Stimulated activated CD4-positive, alpha-beta T cell treated with anti-CD3 and anti-CD28 coated beads, Interleukin-2, amount 100 ng/mL, for 48 hours (primary cell): Measurements from ENCODE around the gene GPC6.
A peak's percentile ranks its signal among the peaks of the same experiment; 100 is the strongest.

Experiments
- DNase-seq, 2 donors: peaks; one replicate each; pipeline ENCODE4 v3.0.0-alpha.2; 2020

Gene GPC6

DNA sequence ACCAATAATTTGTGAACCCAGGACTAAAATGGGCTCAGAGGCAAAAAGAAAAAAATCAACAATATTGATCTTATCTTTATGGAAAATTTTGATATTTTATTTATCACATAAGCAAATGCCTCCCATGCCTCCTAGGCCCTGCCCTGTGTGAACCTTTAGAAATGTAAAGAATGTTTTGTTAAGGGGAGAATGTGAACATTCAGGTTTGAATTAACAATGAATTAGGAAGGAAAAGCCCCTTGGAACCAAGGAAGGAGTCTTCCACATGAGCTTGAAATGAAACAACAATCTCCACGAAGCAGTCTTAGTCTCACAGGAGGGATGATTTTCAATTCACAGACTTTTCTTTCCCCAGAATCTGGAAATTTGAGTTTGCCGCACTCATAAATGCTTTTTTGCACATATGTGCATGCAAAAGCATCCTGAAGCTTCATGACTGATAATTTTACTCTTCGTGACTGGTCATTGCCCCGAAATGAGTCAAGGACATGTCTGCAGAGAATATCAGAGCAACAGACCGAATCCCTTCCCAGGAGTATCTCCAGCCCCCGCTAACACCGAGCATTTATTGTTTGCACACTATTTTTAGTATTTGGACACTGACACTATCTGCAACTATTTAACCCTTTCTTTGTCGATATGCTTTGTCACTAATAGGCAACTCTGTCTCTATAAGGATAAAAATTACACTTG is 1117.7 kb downstream of the GPC6 start:
- no peak for DNase-seq

- DNase-seq, result no peak
These were observed 1119.0 kb downstream of the GPC6 start for GRCh38 chr13:94345374-94346195.

GRCh38 chr13:94346261-94347019 is 1119.8 kb downstream of the GPC6 start:
- DNase-seq, result no peak

DNA sequence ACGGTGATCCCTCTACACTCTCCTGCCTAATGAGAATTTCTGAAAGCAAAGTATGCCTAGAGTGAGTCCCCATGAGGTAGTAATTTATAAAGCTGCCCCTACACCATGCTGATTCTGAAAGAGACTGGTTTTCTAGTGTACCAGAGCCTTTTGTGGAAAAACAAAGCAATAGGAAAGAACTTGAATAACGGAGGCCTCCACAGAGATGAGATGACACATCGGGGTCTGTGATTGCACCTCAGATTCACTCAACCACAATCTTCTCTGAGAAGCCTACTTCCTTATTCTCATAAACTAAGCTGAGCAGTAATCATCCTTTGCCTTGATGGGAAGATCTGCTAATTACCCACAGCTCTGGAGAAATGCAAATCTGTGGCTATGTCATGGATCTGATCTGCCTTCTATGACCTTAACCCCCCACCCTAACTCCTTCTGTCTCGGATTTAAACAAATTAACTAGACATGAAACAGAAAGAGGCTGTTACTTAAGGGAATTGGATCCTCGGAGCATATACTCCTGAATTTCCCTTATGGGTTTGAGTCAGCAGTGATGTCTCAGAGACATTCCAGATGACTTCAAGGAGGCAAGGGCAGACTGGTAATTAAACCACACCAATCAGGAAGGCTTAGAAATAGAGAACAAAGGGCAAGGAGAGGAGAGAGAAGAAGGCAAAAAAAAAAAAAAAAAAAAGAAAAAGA is 1124.8 kb downstream of the GPC6 start:
- DNase-seq, result no peak

- no peak for DNase-seq
These were observed 1125.5 kb downstream of the GPC6 start for GRCh38 chr13:94352057-94352456.

DNA sequence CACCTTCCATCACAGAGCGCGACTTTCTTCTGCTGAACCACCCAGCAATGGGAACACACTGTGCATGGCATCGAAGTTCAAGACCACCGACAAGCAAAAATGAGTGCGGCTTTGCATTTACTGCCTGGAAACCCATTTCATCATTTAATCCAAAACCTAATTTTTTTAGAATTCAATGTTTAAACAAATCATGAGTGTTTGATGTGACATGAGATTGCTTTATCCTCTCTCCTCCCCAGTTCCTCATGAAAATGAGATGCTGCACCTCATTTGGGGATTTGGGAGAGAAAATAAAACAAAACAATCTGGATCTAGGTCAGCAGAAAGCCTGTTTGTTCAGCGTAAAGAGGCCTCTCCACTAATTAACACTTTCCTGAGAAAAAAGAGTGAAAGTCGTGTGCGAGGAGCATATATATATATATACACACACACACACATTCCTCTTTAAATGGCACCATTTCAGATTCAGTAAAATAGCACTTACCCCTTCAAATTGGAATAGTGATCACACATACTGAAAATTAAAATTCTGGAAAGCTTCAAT is 1126.6 kb downstream of the GPC6 start:
- no peak for DNase-seq

GRCh38 chr13:94359875-94360274 is 1133.3 kb downstream of the GPC6 start:
- no peak for DNase-seq

DNA sequence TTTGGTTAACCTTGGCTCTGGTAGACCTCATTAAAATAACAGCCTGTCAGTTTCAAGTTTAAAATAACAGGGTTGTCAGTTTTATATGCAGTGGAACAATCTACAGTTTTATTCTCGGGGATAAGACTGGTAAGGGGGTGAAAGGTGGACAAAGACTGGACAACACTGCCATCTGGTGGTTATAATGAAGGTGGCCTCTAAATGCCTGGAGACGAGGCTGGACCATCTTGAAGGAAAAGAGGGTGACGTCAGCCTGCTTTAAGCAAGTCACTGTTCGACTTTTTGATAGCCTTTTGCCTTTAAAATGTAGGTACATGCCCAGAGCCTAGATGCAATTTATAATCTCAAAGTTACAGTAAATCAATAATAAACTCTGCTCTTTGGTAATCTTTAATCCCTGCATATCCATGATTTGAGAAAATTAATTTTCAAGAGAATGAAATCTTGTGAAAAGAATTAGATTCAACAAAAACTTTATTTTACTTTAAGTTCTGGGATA is 1135.9 kb downstream of the GPC6 start:
- peak; percentile 50 to 56 for DNase-seq

- DNase-seq, result no peak
These were observed 1140.1 kb downstream of the GPC6 start for GRCh38 chr13:94366677-94367076.

- no peak for DNase-seq
These were observed 1143.4 kb downstream of the GPC6 start for GRCh38 chr13:94369972-94370436.

DNA sequence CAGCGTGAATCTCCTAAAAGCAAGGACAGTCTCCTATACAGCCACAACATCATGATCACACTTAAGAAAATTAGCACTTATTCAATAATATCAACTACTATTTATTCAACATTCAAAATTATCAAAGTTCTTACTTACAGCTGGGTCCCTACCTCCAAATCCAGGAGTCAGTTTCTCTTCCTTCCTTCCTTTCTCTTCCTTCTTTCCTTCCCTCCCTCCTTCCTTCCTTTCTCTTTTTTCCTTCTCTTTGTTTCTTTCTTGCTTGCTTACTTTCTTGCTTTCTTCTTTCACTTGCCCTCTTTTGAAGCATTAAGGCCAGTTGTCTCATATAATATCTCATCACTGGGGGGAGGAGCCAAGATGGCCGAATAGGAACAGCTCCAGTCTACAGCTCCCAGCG is 1145.2 kb downstream of the GPC6 start:
- no peak for DNase-seq

DNA sequence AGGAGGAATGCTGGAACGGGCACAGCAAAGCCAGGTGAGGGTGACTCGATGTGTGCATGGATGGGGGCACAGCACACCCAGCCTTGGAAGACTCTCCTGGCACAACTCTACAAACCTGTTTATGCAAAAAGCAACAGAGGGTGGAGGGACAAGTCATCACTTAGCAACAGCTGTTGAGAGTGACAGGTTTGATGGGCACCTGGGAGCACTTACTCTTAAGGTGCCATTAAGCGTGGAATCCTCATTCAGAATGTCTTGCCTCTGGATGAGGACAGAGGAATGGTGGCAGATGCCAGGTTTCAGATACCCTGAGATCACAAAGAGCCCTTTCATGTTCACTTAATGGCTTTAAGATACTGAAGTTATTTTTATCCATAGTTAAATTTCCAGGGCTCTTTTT is 1155.9 kb downstream of the GPC6 start:
- no peak for DNase-seq

DNA sequence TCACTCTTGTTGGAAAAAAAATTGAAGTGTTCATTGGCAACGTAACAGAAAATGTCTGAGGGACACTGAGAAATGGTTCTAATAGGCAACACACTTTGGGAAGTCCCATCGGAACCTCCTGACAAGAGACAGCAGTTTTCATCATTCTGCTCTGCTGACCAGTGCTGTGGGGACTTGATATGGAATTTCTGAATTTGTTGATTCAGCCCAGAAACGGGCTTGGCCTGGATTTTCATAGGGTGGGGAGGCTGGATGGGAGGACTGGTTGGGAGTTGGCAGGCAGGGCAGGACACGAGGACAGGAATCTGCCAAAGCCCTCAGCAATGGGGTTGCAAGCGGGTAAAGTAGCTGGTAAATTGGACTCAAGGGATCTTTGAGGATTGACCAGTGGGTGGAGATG is 1156.4 kb downstream of the GPC6 start:
- DNase-seq, result no peak

GRCh38 chr13:94384231-94384905 is 1157.8 kb downstream of the GPC6 start:
- DNase-seq, result no peak

DNA sequence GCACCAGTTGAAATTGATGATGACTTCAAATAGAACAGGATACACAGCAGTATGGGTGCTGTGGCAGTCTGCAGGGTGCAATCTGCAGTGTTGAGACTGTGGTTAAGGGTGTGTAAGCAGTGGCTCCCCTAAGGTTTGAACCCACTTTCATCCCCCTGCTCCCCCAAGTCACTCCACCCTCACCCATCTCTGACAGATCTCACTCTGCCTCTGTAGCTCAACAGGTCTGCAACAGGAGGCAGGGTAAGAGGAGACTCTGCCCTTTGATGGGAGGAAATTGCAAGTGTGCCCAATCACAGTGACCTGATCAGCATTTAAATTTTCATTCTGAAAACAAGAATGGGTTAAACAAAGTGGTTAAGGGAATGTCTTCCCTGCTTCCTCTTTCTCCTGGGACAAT is 1160.4 kb downstream of the GPC6 start:
- no peak for DNase-seq

DNA sequence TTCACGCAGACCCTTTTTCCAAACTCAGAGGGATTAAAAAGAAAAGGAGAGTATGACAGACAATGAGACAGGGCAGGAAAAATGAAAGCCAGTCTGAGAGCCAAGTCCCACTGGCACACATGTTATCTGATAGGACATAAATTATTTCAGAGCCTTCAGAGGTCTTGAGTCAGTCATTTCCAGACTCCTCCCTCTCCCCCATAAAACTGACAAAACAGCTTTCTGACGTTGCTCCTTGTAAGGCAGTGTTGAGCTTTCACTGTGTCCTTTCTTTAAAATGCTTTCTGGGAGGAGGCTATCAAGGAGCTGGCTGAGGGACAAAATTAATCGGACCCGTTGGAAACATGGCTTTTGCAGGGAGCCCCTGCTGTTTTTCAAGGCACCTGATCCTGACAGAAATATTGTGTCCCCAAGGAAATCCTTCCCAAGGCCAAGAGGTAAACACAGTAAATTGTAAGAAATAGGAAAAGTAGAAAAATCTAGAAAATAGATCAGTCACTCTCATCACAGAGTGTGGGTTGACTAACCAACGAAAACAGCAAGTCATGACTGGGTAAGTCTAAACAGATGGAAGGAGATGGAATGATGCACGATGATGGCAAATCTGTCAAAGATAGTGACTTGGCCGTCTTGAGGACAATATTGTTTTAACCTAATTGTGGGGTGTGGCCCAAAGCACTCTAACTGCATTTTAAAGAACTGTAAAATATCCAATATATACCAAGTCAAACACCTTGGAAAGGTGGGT is 1163.2 kb downstream of the GPC6 start:
- no peak for DNase-seq

DNA sequence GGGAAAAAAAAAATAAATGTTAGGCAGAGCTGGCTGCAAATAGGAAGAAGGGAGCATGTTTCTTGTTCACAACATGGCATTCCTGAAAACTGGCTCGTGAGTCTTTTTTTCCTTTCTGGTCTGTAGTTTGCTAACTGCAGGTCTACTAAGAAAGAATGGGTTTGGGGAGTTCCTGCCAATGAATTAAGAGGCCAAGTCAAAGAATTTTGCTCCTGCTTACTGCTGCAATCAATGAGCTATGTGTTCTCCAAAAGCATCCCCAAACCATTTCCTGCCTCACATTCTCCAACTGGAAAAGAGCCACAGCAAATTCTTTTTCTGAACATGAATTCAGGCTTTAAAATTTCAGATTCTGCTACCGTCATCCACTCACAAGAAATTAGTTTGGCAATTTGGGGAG is 1164.3 kb downstream of the GPC6 start:
- DNase-seq, result no peak

GRCh38 chr13:94394723-94395122 is 1168.1 kb downstream of the GPC6 start:
- no peak for DNase-seq

GRCh38 chr13:94395860-94396259 is 1169.3 kb downstream of the GPC6 start:
- DNase-seq, result no peak

DNA sequence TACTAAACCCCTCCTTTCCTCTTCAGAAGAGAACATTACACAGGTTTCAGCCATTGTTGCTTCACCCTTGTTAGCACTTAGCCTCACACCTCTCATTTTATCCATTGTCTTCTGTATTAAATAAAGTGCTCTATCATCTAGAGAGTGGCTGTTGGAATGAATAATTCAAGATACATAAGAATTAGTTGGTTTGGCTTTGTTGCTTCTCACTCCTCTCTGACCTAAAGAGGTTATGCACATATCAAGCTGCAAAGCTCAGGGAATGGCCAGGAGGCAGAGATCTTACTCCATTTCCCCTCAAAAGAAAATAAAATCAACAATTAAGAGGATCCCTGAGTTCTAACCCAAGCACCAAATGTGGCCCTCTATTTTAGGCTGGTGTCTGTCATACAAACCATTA is 1173.2 kb downstream of the GPC6 start:
- no peak for DNase-seq

GRCh38 chr13:94400874-94401273 is 1174.3 kb downstream of the GPC6 start:
- DNase-seq, result no peak
